Measurements from ENCODE around the gene TSPAN33.

DNA sequence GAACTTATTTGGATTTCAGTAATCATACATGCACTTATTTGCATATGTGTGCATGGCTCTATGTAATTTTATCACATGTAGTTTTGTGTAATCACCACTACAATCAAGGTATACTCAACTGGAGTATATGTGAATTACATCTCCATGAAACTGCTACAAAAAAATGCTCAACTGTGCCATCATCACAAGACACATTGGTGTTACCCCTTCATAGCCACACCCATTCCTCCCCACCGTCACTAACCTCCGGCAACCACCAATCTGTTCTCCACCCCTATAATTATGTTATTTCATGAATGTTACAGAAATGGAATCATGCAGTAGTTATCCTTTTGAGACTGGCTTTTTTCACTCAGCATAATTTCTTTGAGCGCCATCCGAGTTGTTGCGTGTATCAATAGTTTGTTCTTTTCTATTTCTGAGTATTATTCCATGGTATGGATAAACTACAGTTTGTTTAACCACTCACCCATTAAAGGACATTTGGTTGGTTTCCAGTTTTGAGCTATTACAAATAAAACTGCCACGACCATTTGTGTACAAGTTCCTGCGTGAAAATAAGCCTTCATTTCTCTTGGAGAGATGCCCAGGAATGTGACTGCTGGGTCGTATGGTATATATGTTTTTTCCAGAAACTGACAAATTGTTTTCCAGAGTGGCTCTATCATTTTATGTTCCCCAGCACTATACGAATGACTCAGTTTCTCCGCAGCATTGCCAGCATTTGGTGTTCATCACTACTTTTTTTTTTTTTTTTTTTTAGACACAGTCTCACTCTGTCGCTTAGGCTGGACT lies 32.6 kb downstream of the TSPAN33 start:
- TF ChIP-seq, protein P1, sequence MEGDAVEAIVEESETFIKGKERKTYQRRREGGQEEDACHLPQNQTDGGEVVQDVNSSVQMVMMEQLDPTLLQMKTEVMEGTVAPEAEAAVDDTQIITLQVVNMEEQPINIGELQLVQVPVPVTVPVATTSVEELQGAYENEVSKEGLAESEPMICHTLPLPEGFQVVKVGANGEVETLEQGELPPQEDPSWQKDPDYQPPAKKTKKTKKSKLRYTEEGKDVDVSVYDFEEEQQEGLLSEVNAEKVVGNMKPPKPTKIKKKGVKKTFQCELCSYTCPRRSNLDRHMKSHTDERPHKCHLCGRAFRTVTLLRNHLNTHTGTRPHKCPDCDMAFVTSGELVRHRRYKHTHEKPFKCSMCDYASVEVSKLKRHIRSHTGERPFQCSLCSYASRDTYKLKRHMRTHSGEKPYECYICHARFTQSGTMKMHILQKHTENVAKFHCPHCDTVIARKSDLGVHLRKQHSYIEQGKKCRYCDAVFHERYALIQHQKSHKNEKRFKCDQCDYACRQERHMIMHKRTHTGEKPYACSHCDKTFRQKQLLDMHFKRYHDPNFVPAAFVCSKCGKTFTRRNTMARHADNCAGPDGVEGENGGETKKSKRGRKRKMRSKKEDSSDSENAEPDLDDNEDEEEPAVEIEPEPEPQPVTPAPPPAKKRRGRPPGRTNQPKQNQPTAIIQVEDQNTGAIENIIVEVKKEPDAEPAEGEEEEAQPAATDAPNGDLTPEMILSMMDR (IDR thresholded peaks at IDR 0.05): no peak
- no peak for TF ChIP-seq POLR2A (IDR thresholded peaks at IDR 0.05)
